AG09309 (cell line): ENCODE results near the gene SLC39A12.

ENCODE experiments used
- DNase-seq: peaks from one replicate; pipeline ENCODE4 v3.0.0-alpha.2; 2010; ENCODE audit warnings: low read depth
- H3K4me3 ChIP-seq: 2 replicates; pipeline ENCODE4 v1.5.1; 2011; ENCODE audit warnings: mild to moderate bottlenecking, low read depth, low read length, moderate library complexity; ENCODE audit not compliant: control insufficient read depth
- CTCF ChIP-seq: IDR thresholded peaks from 2 replicates; pipeline ENCODE4 v1.5.1; 2011; ENCODE audit warnings: mild to moderate bottlenecking, low read depth, low read length, inconsistent platforms; ENCODE audit not compliant: insufficient read depth, control insufficient read depth; ENCODE audit errors: missing control alignments

The SLC39A12 gene

GRCh38 chr10:17984056-17984455 lies 32.3 kb downstream of the SLC39A12 start:
- DNase-seq, result peak; percentile 40
- TF ChIP-seq CTCF, result no peak
- no peak overlapping the region for H3K4me3 ChIP-seq

GRCh38 chr10:17984563-17984962 lies 32.8 kb downstream of the SLC39A12 start:
- H3K4me3 ChIP-seq, result no peak overlapping the region
- TF ChIP-seq CTCF, result no peak
- DNase-seq, result no peak

GRCh38 chr10:17989908-17990767 lies 38.4 kb downstream of the SLC39A12 start:
- no peak overlapping the region for H3K4me3 ChIP-seq
- TF ChIP-seq CTCF, result no peak
- DNase-seq, result peak; percentile 20

GRCh38 chr10:17992266-17992665 lies 40.5 kb downstream of the SLC39A12 start:
- no peak overlapping the region for H3K4me3 ChIP-seq
- TF ChIP-seq CTCF, result no peak
- DNase-seq, result no peak

GRCh38 chr10:17993361-17993760 lies 41.6 kb downstream of the SLC39A12 start:
- TF ChIP-seq CTCF, result no peak
- DNase-seq, result peak; percentile 2
- no peak overlapping the region for H3K4me3 ChIP-seq

- no peak overlapping the region for H3K4me3 ChIP-seq
- DNase-seq, result no peak
- TF ChIP-seq CTCF, result no peak
These were observed 48.9 kb downstream of the SLC39A12 start for GRCh38 chr10:18000601-18001000.
